ENCODE data around the gene PHACTR2.

The PHACTR2 gene

GRCh38 chr6:143802833-143803565, 125.2 kb downstream of the PHACTR2 start:
- Histone ChIP-seq H3K4me3 (ENCODE audit: severe bottlenecking) (no peak overlapping the region), H3K27me3 (ENCODE audit: insufficient read depth, poor library complexity, severe bottlenecking) (no peaks in the 10 kb centered on the region), H3K36me3 (ENCODE audit: low read depth) (peaks cover 15% of the 10 kb centered on the region), H3K9me3 (ENCODE audit: severe bottlenecking) (peaks cover 5% of the 10 kb centered on the region), H3K27ac (ENCODE audit: poor library complexity, severe bottlenecking) (no peak overlapping the region), H3K4me1 (ENCODE audit: insufficient read depth, poor library complexity, severe bottlenecking) (no peaks in the 10 kb centered on the region)
- no peak for DNase-seq (ENCODE audit: low spot score)
- TF ChIP-seq CTCF (IDR thresholded peaks at IDR 0.05; ENCODE audit: poor library complexity, severe bottlenecking), result no peak
- no peak for ATAC-seq (ENCODE audit: low read depth)

GRCh38 chr6:143803769-143804568, 126.2 kb downstream of the PHACTR2 start:
- no peak overlapping the region for H3K27ac ChIP-seq (ENCODE audit: poor library complexity, severe bottlenecking)
- H3K9me3 ChIP-seq (ENCODE audit: severe bottlenecking), result peaks cover 5% of the 10 kb centered on the region
- no peaks in the 10 kb centered on the region for H3K27me3 ChIP-seq (ENCODE audit: insufficient read depth, poor library complexity, severe bottlenecking)
- ATAC-seq (ENCODE audit: low read depth) (no peak), DNase-seq (ENCODE audit: low spot score) (no peak)
- H3K4me3 ChIP-seq (ENCODE audit: severe bottlenecking), result no peak overlapping the region
- TF ChIP-seq CTCF (IDR thresholded peaks at IDR 0.05; ENCODE audit: poor library complexity, severe bottlenecking), result no peak
- peaks cover 15% of the 10 kb centered on the region for H3K36me3 ChIP-seq (ENCODE audit: low read depth)
- H3K4me1 ChIP-seq (ENCODE audit: insufficient read depth, poor library complexity, severe bottlenecking), result no peaks in the 10 kb centered on the region

- Histone ChIP-seq H3K36me3 (ENCODE audit: low read depth) (peaks cover 13% of the 10 kb centered on the region), H3K27me3 (ENCODE audit: insufficient read depth, poor library complexity, severe bottlenecking) (no peaks in the 10 kb centered on the region), H3K4me3 (ENCODE audit: severe bottlenecking) (no peak overlapping the region), H3K27ac (ENCODE audit: poor library complexity, severe bottlenecking) (no peak overlapping the region), H3K9me3 (ENCODE audit: severe bottlenecking) (peaks cover 3% of the 10 kb centered on the region), H3K4me1 (ENCODE audit: insufficient read depth, poor library complexity, severe bottlenecking) (no peaks in the 10 kb centered on the region)
- DNase-seq (ENCODE audit: low spot score) (no peak), ATAC-seq (ENCODE audit: low read depth) (no peak)
- no peak for TF ChIP-seq CTCF (IDR thresholded peaks at IDR 0.05; ENCODE audit: poor library complexity, severe bottlenecking)
These were observed 127.1 kb downstream of the PHACTR2 start for GRCh38 chr6:143804835-143805239.

- ATAC-seq (ENCODE audit: low read depth), result no peak
- no peak overlapping the region for H3K4me3 ChIP-seq (ENCODE audit: severe bottlenecking)
- H3K4me1 ChIP-seq (ENCODE audit: insufficient read depth, poor library complexity, severe bottlenecking), result no peaks in the 10 kb centered on the region
- H3K27ac ChIP-seq (ENCODE audit: poor library complexity, severe bottlenecking), result no peak overlapping the region
- peaks cover 3% of the 10 kb centered on the region for H3K9me3 ChIP-seq (ENCODE audit: severe bottlenecking)
- H3K27me3 ChIP-seq (ENCODE audit: insufficient read depth, poor library complexity, severe bottlenecking), result no peaks in the 10 kb centered on the region
- no peak for DNase-seq (ENCODE audit: low spot score)
- peaks cover 11% of the 10 kb centered on the region for H3K36me3 ChIP-seq (ENCODE audit: low read depth)
- no peak for TF ChIP-seq CTCF (IDR thresholded peaks at IDR 0.05; ENCODE audit: poor library complexity, severe bottlenecking)
These were observed 128.7 kb downstream of the PHACTR2 start for GRCh38 chr6:143806282-143807102.
